GM12873 (cell line): ENCODE measurements around the gene ZNF493.

Experiments used
- TF ChIP-seq, protein P1 (sequence below): IDR thresholded peaks from 2 replicates; pipeline ENCODE4 v1.5.1; 2012; ENCODE audit warnings: low read depth, mild to moderate bottlenecking, moderate library complexity, low read length, control low read depth; ENCODE audit not compliant: insufficient read depth; ENCODE audit errors: missing control alignments

Gene ZNF493

DNA sequence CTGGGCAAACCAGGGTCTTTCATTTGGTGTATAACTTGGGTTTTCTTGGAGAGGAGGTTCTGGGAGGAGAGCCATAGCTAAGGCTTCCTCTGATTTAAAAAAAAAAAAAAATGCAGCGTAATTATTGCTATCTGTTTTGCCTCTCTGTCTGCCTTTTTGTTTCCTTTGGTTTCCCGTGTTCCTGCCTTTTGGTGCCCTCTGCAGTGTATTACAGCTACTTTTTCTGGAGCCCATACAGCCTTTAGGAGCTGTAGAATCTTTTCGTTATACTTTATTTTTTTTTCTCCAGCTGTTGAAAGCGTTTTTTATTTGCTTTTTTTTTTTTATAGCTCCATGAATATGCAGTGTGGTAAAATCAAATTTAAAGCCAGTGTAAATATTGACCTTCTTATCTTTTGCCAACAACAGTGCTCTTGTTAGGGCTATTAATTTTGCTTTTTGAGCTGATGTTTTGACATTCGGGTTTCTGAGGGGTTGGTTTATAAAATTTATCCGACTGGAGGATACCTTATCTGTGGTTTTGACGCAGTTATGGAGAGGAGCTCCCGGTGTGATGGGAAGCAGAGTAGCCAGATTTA, 38.1 kb downstream of the ZNF493 start:
- TF ChIP-seq, protein P1, sequence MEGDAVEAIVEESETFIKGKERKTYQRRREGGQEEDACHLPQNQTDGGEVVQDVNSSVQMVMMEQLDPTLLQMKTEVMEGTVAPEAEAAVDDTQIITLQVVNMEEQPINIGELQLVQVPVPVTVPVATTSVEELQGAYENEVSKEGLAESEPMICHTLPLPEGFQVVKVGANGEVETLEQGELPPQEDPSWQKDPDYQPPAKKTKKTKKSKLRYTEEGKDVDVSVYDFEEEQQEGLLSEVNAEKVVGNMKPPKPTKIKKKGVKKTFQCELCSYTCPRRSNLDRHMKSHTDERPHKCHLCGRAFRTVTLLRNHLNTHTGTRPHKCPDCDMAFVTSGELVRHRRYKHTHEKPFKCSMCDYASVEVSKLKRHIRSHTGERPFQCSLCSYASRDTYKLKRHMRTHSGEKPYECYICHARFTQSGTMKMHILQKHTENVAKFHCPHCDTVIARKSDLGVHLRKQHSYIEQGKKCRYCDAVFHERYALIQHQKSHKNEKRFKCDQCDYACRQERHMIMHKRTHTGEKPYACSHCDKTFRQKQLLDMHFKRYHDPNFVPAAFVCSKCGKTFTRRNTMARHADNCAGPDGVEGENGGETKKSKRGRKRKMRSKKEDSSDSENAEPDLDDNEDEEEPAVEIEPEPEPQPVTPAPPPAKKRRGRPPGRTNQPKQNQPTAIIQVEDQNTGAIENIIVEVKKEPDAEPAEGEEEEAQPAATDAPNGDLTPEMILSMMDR: no peak

DNA sequence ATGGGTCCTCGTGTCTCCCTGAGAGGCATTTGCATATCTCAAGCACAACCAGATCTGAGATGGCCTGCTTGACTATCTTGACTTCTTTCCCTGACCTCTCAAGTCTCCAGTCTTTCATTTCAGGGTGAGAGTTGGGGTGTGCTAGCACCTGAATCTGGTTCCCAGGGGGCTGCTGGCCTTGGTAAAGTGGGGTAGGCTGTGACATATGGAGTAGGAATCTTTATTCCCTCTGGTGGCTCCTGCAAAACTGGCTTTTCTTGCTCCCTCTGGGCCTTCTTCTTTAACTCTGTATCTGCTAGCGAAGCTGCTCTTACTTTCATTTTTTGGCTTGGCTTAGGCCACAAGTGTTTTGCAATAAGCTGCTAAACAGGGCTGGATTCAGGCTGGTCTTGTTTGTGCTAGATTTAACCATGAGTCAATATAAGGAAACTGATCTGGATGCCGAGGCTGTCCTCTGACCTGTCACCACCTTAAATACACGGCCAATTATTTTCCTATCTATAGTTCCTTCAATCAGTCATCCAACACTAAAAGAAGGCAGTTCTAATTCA, 42.3 kb downstream of the ZNF493 start:
- TF ChIP-seq, protein P1: no peak

DNA sequence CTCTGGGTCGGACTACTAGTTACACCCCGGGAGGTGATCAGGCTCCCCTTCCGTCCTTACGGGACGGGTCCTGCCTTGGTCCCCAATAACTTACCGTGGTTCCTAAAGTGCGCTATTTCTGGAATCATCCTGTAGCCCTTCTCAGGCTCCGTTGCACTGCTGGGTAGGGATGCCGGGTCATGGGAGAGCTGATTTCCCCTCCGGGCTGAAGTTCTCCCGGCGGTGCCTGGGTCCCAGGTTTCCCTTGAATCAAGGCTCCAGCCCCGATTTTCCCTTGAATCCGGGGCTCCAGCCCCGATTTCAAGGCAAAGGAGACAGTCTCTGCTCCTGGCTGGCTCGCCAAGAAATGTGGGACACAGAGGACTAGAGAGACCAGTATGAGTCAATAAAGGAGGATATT, 43.4 kb downstream of the ZNF493 start:
- TF ChIP-seq, protein P1: no peak

DNA sequence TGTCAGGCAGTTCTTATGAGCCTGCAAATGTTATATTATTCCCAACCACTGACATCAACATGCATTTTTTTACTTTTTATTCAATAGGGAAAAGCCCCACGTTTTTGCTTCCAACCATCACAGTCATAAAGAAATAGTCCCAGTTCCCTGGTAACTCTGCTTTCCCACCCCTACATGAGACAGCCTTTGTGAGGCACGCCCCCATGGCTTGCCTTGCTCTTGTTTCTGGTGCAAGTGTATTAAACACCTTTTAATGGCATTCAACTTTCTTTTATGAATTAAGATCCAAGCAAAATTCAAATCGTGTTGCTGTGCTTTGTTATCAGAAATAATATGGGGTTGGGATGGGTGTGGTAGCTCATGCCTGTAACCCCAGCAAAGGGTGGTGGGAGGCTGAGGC, 54.3 kb downstream of the ZNF493 start:
- TF ChIP-seq, protein P1: no peak

DNA sequence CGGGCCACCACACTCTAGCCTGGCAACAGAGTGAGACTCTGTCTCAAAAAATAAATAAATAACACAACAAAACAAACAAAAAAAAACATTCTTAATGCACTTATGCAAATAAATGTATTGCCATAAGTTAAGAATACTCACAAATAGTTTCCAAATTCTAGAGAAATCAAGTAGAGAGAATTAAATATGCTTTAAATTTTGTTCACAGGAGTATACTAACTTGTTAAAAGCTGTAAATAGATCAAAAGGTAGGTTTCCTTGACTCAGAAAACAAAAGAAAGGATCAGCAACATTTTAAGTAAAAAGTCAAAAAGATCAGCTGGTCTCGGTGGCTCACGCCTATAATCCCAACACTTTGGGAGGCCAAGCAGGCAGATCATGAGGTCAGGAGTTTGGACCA, 58.0 kb downstream of the ZNF493 start:
- TF ChIP-seq, protein P1: no peak

DNA sequence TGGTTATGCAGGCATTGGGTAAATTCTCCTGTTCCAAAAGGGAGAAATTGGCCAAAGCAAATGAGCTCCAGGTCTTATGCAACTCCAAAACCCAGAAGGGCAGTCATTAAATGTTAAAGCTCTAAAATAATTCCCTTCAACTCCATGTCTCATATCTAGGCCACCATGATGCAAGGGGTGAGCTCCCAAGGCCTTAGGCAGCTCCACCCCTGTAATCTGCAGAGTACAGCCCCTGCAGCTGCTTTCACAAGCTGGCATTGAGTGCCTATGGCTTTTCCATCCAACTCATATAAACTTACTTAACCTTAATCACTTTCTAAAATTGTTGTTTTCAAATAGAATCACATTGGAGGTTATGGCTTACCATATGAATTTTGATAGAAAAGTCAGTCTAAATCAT, 63.8 kb downstream of the ZNF493 start:
- TF ChIP-seq, protein P1: no peak

DNA sequence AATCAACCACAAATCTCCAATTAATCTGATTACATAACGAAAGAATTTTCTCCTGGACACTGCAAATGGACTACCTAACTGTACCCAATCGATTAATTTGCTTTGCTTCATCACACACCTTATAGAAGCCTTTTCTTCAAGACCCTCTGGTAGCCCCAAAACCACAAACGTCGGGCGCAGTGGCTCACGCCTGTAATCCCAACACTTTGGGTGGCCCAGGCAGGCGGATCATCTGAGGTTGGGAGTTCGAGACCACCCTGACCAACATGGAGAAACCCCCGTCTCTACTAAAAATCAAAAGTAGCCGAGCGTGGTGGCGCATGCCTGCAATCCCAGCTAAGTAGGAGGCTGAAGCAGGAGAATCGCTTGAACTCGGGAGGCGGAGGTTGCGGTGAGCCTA, 65.6 kb downstream of the ZNF493 start:
- TF ChIP-seq, protein P1: no peak
